VCaP (cell line): Measurements from ENCODE around the gene BEGAIN.

Experiments used
- H3K27ac ChIP-seq: fragments of 450-650 bp; 2 replicates; pipeline ENCODE4 v1.5.1; 2017
- CTCF ChIP-seq: fragments of 450-650 bp; conservative IDR thresholded peaks from 2 replicates; pipeline ENCODE4 v1.5.1; 2017; ENCODE audit warnings: mild to moderate bottlenecking, moderate library complexity

The BEGAIN gene

GRCh38 chr14:100603341-100604120 is 16.3 kb upstream of the BEGAIN start:
- no peak overlapping the region for H3K27ac ChIP-seq
- TF ChIP-seq CTCF: no peak

- no peak overlapping the region for H3K27ac ChIP-seq
- TF ChIP-seq CTCF: no peak
Observed at GRCh38 chr14:100602621-100603230, 15.5 kb upstream of the BEGAIN start.

- no peak overlapping the region for H3K27ac ChIP-seq
- no peak for TF ChIP-seq CTCF
Observed at GRCh38 chr14:100601914-100602313, 14.7 kb upstream of the BEGAIN start.

- no peak for TF ChIP-seq CTCF
- no peak overlapping the region for H3K27ac ChIP-seq
Observed at GRCh38 chr14:100601064-100601463, 13.8 kb upstream of the BEGAIN start.

- no peak for TF ChIP-seq CTCF
- no peak overlapping the region for H3K27ac ChIP-seq
Observed at GRCh38 chr14:100599981-100600380, 12.8 kb upstream of the BEGAIN start.

GRCh38 chr14:100594625-100594951 is 7.4 kb upstream of the BEGAIN start:
- TF ChIP-seq CTCF: no peak
- no peak overlapping the region for H3K27ac ChIP-seq

GRCh38 chr14:100593751-100594624 is 6.8 kb upstream of the BEGAIN start:
- TF ChIP-seq CTCF: no peak
- H3K27ac ChIP-seq: no peak overlapping the region
